CD4-positive, alpha-beta T cell treated with Interleukin-4 for 1 hour (primary cell): Measurements from ENCODE around the gene RIPK3.
A peak's percentile ranks its signal among the peaks of the same experiment; 100 is the strongest.
"Not testable (repeated sequence)": the region's sequence is repeated elsewhere in the genome, so short reads cannot be mapped to it uniquely, and the experiment has no call there.

Source experiments
- DNase-seq, 2 donors: peaks; one replicate each; pipeline ENCODE4 v3.0.0-alpha.2; 2020 to 2022

Gene RIPK3

DNA sequence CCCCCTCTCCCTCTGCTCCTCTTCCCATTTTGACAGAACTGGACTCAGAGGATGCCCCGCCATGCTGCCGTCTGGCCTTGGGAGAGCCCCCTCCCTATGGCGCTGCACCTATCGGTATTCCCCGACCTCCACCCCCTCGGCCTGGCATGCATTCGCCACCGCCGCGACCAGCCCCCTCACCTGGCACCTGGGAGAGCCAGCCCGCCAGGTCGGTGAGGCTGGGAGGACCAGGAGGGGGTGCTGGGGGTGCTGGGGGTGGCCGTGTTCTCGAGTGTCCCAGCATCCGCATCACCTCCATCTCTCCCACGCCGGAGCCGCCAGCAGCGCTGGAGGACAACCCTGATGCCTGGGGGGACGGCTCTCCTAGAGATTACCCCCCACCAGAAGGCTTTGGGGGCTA lies 29.7 kb upstream of the RIPK3 start:
- no peak for DNase-seq

DNA sequence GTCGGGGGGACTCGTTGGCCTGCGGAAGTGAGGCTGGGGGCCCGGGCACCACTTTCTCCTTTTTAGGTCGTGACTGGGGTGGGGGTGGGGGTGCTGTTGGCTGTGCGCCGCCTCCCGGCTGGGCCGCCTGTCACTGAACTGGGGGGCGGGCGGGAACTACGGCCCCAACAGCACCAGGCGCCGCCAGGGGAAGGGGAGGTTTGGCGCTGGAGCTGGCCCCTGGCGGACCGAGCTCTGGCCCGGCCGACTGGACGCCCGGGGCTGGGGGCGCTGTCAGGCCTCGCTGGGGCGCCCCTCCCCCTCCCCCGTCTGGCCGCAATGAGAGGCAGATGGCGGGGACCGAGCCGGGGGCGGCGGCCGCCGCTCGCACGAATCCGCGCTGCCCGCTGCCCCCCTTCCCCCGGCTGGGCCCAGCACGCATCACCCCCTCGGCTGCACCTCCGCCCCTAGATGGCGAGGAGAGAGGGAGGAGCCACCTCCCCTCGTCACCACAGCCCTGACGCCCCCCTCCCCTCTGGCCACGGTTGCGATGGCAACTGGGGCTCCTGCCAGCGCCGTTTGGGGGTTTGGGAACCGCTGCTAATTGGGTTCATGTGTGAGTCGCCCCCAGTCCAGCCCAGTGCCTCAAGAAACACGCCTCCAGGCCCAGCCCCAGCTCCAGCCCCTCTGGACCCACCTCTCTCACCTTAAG lies 28.9 kb upstream of the RIPK3 start:
- peak; percentile 29 to 60 for DNase-seq

DNA sequence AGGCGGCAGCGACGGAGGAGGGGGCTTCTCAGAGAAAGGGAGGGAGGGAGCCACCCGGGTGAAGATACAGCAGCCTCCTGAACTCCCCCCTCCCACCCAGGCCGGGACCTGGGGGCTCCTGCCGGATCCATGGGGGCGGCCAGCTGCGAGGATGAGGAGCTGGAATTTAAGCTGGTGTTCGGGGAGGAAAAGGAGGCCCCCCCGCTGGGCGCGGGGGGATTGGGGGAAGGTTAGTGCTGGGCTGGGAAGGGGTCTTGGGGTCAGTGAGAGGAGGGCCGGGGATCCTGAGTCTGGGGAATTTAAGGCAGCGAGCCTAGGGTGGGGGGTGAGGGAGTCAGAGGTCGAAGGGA lies 28.4 kb upstream of the RIPK3 start:
- no peak for DNase-seq

DNA sequence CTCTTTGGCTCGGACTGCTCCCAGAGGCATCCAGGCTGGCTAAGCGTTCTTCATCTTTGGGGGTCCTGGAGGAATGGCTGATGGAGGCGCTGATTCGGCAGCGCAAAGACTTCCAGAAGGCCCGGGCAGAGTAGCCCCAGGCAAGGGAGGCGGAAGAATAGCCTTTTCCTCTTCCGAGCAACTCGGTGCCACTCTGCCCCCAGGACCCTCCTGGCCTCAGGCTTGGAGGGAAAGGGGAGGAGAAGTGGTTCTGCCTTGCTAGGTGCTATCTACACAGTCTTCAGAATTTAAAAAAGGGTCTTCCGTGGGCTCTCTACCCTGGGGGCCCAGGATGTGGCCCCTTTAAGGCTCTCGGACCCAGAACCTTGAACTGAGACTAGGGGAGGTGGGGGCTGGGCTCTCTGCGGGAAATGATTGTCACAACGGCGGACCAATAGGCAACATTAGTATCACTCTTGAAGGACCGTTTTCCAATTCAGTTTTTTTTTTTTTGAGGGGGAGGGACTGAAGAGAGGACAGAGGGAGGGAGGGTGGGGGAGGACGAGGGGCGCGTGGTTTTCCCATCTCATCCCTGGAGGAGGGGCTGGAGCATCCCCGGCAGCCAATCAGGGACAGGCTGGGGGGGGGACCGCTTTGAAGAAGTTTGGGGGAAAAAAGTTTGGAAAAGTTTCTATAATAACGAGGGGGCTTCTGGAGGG lies 27.9 kb upstream of the RIPK3 start, which contains the start of gene NFATC4:
TSS of gene NFATC4 (plus strand) at position 671 of the 698 bp plus-strand sequence. CDS start 157 bp downstream, outside the sequence.
- DNase-seq: no peak

- DNase-seq: peak; percentile 14 to 79
These were observed 27.1 kb upstream of the RIPK3 start for GRCh38 chr14:24366721-24367513.

- no peak for DNase-seq
These were observed 26.6 kb upstream of the RIPK3 start for GRCh38 chr14:24366413-24366720.

DNA sequence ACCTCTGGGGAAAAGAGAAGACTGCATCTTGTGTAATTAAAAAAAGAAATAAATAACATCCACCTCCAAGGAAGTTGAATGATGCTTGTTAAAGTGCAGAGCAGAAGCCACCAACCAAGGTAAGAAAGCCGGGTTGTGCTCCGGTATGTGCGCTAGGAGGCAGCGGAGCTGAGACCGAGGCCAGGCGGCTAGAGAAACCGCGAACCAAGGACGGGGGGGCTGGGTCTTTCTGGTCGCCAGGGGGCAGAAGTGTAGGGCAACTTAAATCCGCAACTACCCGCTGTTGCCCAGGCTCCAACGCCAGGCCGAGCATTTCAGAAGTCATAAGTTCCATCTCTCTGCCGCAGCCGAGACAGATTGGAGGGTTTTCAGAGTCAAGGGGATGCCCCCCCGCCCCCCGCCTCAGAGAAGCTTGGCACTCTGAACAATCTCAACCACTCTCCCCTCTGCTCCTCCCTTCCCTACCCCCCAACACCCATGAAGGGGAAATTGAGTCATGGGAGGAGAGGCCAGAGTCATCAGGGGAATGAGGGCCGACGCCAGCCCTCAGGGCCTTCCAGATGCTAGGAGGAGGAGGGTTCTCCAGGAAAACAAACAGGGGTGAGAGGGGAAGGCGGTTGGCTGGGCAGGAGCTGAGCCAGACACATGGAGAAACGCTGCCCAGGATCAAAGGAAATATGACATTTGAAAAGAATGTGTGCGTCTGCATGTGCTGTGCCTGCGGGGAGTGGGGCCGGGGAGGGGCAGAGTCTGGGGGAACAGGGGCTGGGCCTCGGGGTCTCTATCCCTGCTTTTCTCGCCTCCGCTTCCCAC lies 26.0 kb upstream of the RIPK3 start:
- peak; percentile 63 to 83 for DNase-seq

DNA sequence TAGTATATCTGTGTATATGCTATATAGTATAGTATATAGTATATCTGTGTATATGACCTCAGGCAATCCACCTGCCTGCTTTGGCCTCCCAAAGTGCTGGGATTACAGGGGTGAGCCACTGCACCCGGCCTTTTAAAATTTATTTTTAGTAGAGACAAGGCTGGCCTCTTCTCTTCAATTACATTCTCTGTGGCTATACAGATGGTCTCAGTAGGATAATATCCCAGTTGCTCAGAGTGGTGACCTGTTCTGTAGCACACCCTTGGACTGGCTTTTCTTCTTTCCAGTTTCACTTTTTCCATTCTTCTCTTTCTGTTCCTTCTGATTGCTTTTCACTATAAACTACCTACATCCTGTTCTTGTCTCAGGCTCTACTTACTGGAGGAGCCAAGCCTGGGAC lies 25.1 kb upstream of the RIPK3 start:
- no peak for DNase-seq

DNA sequence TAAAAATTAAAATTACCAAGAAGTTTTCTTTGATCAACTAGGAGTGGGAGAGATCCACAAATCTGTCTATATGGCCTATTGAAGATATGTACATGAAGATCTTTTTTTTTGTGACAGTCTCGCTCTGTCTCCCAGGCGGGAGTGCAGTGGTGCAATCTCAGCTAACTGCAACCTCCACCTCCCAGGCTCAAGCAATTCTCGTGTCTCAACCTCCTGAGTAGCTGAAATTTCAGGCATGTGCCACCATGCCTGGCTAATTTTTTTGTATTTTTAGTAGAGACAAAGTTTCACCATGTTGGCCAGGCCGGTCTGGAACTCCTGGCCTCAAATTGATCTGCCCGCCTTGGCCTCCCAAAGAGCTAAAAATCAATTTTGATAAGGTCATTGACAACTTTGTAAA lies 23.6 kb upstream of the RIPK3 start:
- DNase-seq: no peak

- DNase-seq: no peak
These were observed 22.6 kb upstream of the RIPK3 start for GRCh38 chr14:24362241-24362960.

GRCh38 chr14:24361326-24361725 lies 21.5 kb upstream of the RIPK3 start:
- no peak for DNase-seq

- no peak for DNase-seq
These were observed 20.5 kb upstream of the RIPK3 start for GRCh38 chr14:24360281-24360680.

- DNase-seq: no peak
These were observed 16.4 kb upstream of the RIPK3 start for GRCh38 chr14:24356208-24356607.

DNA sequence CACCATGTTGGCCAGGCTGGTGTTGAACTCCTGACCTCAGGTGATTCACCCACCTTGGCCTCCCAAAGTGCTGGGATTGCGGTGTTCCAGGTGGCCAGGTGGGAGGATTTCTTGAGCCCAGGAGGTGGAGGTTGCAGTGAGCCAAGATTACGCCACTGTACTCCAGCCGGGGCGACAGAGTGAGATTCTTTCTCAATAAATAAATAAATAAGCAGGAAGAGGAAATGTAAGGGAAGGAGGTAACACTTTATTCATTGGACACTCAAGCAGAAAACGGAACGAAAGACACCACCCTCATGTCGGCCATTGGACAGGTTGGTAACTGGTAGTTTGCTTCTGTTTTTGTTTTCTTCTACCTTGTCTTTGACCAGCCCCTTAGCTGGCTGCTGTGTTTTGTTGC lies 15.2 kb upstream of the RIPK3 start:
- DNase-seq: no peak

DNA sequence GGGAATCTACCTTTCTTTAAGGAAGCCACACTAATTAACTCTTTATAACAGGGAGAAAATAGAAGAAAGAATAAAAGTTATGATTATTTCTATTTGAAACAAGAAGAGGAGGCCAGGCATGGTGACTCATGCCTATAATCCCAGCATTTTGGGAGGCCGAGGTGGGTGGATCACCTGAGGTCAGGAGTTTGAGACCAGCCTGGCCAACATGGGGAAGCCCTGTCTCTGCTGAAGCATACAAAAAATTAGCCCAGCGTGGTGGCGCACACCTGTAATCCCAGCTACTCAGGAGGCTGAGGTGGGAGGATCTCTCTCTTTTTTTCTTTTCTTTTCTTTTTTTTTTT lies 14.7 kb upstream of the RIPK3 start:
- DNase-seq: not testable (repeated sequence)

GRCh38 chr14:24353559-24354481 lies 14.0 kb upstream of the RIPK3 start:
- no peak for DNase-seq

DNA sequence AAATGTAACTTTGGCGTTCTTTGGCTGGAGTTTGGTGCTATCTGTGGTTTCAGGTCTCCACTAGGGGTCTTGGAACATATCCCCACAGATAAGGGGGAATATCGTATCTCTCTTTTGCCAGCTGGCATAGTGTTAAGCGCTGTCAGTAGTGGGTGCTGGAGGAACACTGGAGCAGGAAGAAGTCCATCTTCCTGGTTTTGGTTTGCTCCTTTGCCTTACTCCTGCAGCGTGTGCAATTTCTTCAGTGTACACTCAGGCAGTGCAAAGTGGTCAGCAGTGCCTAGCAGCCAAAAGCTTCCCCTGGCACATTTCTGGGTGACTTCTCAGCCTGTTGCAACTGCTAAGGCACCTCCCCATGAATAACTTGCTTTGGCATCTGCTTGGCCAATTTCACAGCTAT lies 11.7 kb upstream of the RIPK3 start:
- no peak for DNase-seq

DNA sequence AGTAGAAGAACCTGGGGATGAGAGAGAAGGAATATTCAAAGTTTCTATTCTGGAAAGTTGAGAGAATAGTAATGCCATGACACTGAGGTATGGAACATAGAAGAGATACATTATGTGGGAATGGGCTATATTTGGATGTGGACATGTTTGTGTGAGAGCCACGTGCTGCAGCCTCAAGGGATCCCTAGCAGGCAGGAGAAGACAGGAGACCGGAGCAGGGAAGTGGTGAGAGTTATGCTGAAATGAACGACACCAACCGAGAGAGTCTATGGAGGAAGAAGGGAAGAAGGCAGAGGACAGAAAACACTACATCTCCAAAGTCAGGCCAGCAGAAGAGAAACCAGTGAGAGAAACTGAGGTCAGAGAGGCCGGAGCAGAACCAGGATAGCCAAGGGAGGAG lies 10.0 kb upstream of the RIPK3 start:
- no peak for DNase-seq

DNA sequence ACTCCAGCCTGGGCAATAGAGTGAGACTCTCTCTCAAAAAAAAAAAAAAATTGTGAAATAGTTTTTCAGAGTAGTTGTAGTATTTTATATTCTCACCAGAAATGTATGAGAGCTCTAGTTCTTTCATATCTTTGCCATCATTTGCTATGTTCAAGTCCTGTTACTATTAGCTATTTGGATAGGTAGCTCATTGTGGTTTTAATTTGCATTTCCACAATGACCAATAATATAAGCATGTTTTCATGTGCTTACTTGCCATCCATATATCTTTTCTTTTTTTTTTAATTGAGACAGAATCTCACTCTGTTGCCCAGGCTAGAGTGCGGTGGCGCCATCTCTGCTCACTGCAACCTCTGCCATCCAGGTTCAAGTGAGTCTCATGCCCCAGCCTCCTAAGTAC lies 8.4 kb upstream of the RIPK3 start:
- DNase-seq: no peak

DNA sequence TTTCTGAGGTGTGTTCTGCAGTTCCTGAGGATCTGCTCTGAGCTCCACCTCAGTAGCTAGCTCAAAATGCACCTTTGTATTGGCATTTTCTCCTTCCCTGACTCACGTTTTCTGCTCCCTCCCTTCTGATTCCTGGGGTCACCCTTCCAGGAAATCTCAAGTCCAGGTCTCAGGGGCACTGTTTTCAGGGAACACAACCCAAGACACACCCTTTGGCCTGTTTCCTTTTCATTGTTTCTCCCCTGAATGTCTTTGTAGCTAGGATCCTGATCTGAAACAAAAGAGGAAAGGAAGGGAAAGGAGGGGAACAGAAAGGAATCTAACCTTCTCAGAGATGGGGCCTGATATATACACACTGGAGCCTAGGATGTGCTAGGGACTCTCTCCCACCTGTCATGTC lies 7.3 kb upstream of the RIPK3 start:
- DNase-seq: no peak
